ENCODE results near the gene PER1.
"Not testable (repeated sequence)": the region's sequence is repeated elsewhere in the genome, so short reads cannot be mapped to it uniquely, and the experiment has no call there.

Gene PER1

GRCh38 chr17:8120520-8121406 lies 31.4 kb downstream of the PER1 start:
- no peak for DNase-seq (ENCODE audit: low read depth, low spot score)

- peak; percentile 90 for DNase-seq (ENCODE audit: low read depth, low spot score)
Observed at GRCh38 chr17:8119581-8120519, 32.4 kb downstream of the PER1 start.

GRCh38 chr17:8118769-8119580 lies 33.2 kb downstream of the PER1 start:
- DNase-seq (ENCODE audit: low read depth, low spot score), result peak; percentile 68

GRCh38 chr17:8117980-8118768 lies 34.0 kb downstream of the PER1 start, which contains the start of gene ALOXE3:
TSS of gene ALOXE3 (minus strand) at chr17:8118514. CDS start at chr17:8117990, 524 bp downstream.
- no peak for DNase-seq (ENCODE audit: low read depth, low spot score)

GRCh38 chr17:8117367-8117979 lies 34.7 kb downstream of the PER1 start:
- no peak for DNase-seq (ENCODE audit: low read depth, low spot score)

DNA sequence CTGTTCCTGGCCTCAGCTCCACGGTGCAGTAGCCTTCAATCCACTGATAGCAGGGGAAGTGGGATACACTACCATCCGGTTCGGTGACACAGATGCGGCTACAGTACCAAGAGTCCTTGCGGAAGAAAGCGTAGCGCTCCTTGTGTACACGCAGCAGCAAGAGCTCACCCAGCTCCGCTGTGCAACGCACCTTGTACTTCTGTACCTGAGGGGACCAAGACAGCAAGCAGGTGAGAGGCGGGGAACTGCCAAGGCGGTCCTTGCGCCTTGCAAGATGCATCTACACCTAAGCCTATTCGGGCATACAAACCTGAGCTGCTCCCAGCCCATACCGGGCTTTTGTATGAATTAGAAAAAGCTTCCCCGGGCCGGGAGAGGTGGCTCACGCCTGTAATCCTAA lies 35.4 kb downstream of the PER1 start:
- DNase-seq (ENCODE audit: low read depth, low spot score), result no peak

GRCh38 chr17:8110907-8111306 lies 41.3 kb downstream of the PER1 start:
- DNase-seq (ENCODE audit: low read depth, low spot score), result no peak

- DNase-seq (ENCODE audit: low read depth, low spot score), result no peak
Observed at GRCh38 chr17:8110456-8110804, 41.8 kb downstream of the PER1 start.

GRCh38 chr17:8109661-8110455 lies 42.3 kb downstream of the PER1 start:
- DNase-seq (ENCODE audit: low read depth, low spot score), result no peak

GRCh38 chr17:8108972-8109660 lies 43.1 kb downstream of the PER1 start:
- no peak for DNase-seq (ENCODE audit: low read depth, low spot score)

GRCh38 chr17:8106980-8107379 lies 45.2 kb downstream of the PER1 start:
- not testable (repeated sequence) for DNase-seq (ENCODE audit: low read depth, low spot score)

DNA sequence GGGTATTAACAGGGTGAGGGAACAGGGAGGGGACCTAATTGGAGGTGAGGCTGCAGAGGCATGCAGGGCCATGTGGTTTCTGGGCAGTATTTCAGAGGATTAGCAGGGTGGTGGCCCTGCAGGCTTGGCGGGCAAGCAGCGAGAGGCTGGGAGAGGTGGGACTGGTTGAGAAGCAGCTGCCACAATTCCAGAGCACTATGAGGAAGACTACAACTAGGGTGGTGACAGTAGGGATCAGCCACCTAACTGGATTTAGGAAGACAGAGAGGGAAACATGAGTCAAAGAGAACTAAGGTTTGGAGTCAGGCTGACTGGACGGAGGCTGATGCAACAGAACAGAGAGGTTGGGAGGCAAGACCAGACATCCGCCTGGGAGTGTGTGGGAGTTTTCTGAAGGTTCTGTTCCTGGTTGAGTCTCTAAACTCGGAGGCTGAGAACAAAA lies 46.2 kb downstream of the PER1 start:
- DNase-seq (ENCODE audit: low read depth, low spot score), result no peak

DNA sequence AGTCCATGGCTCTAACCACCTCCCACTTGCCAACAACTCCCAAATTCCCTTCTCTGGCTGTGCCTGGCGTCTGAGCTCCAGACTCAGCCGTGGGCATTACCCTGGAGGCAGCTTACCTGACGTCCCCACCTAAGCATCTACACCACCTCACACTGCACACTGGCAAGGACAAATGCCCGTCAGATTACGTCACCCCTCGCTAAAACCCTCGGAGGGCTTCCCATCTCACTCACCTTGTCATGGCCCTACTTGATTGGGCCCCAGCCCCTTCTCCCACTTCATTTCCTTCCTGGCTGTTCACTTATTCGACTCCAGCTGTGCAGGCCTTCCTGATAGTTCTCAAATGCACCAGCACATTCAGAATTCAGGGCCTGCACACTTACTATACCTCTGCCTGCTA lies 47.3 kb downstream of the PER1 start:
- DNase-seq (ENCODE audit: low read depth, low spot score), result no peak

DNA sequence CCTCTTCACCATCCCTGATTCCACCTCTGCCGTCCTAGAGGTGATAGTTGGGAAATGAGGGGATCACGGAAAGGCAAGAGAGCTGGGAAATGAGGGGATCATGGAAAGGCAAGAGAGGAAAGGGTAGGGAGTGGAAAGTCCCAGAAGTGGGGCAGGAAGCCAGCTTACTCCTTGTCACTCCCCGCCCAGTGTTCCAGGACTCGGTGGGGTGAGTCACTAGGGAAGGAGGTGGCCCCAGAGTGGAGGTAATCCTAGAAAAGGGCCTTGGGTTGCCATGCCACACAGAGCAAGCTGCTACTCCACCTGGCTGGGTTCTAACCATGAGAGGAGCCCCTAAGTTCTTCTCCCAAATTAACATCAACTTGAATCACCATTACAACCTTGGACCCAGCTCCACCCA lies 48.7 kb downstream of the PER1 start:
- no peak for DNase-seq (ENCODE audit: low read depth, low spot score)

DNA sequence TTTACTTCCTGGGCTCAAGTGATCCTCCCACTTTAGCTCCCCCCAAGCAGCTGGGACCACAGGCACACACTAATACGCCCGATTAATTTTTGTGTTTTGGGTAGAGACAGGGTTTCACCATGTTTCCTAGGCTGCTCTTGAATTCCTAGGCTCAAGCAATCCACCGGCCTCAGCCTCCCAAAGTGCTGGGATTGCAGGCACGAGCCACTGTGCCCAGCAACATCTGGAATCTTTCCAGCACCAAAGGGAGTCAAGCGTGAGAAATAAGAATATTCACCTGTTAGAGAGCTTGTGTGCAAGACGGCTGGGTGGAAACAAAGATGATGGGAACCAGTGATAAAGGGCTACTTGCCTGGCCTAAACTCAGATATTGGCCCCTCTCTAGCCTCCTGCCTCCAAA lies 50.5 kb downstream of the PER1 start:
- DNase-seq (ENCODE audit: low read depth, low spot score), result no peak

- DNase-seq (ENCODE audit: low read depth, low spot score), result no peak
Observed at GRCh38 chr17:8100763-8101162, 51.4 kb downstream of the PER1 start.

DNA sequence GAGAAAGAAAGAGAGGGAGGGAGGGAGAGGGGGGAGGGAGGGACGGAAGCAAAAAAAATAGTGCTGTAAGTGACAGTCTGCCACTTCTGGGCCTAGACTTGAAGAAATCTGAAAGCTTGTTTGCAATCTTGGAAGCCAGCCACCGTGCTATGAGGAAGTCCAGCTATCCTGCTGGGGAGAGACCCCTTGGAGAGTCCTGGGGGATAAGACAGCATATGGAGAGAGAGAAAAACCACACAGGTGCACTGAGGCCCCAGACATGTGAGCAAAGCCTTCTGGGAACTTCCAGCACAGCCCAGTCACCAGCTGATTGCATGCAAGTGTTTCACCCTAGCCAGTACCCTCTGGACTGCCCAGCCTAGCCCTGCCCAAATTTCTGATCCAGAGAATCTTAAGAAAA lies 52.1 kb downstream of the PER1 start:
- no peak for DNase-seq (ENCODE audit: low read depth, low spot score)

GRCh38 chr17:8096541-8096940 lies 55.7 kb downstream of the PER1 start:
- DNase-seq (ENCODE audit: low read depth, low spot score), result no peak

GRCh38 chr17:8095361-8095760 lies 56.8 kb downstream of the PER1 start:
- DNase-seq (ENCODE audit: low read depth, low spot score), result no peak

All from brain pericyte (primary cell).